GM23338 (cell line): ENCODE results near the gene HLA-DMA. TPM values are rescaled to one million over a fixed set of nuclear protein-coding genes. Genes with fewer than 3 reads are reported as not detected.

Source experiments
- ATAC-seq: fragments of 200-7000 bp; cut with Tn5 transposase; 3 replicates; pipeline ENCODE4 v1.9.1; 2020
- DNase-seq: peaks from one replicate; pipeline ENCODE4 v3.0.0-alpha.2; 2015; ENCODE audit warnings: low spot score
- H2AFZ ChIP-seq: fragments of 200-600 bp; sonication (generic); 2 replicates; pipeline ENCODE4 v1.8.0; 2016; ENCODE audit warnings: antibody characterized with exemption, mild to moderate bottlenecking, moderate library complexity
- H3F3A ChIP-seq: fragments of 200-600 bp; sonication (generic); replicated peaks from 2 replicates; pipeline ENCODE4 v1.8.0; 2017; ENCODE audit warnings: antibody characterized with exemption, mixed run types, low read depth
- H3K27ac ChIP-seq: fragments of 200-600 bp; sonication (generic); 2 replicates; pipeline ENCODE4 v1.6.1; 2016; ENCODE audit warnings: low read depth
- H3K27me3 ChIP-seq: fragments of 200-600 bp; sonication (generic); 2 replicates; pipeline ENCODE4 v1.8.0; 2016; ENCODE audit warnings: mild to moderate bottlenecking, mixed run types, moderate library complexity; ENCODE audit not compliant: insufficient read depth
- H3K36me3 ChIP-seq: fragments of 200-600 bp; sonication (generic); 2 replicates; pipeline ENCODE4 v1.8.0; 2016; ENCODE audit warnings: mild to moderate bottlenecking; ENCODE audit not compliant: insufficient read depth
- H3K4me1 ChIP-seq: fragments of 200-600 bp; sonication (generic); 2 replicates; pipeline ENCODE4 v1.8.0; 2016; ENCODE audit warnings: mild to moderate bottlenecking, moderate library complexity; ENCODE audit not compliant: insufficient read depth
- H3K4me2 ChIP-seq: fragments of 200-600 bp; sonication (generic); 2 replicates; pipeline ENCODE4 v1.7.1; 2017; ENCODE audit warnings: mixed run types
- H3K4me3 ChIP-seq: fragments of 200-600 bp; sonication (generic); 2 replicates; pipeline ENCODE4 v1.6.1; 2016; ENCODE audit warnings: mixed run types
- H3K79me2 ChIP-seq: fragments of 200-600 bp; sonication (generic); replicated peaks from 2 replicates; pipeline ENCODE4 v1.8.0; 2017; ENCODE audit warnings: mild to moderate bottlenecking; ENCODE audit not compliant: insufficient read depth
- H3K9me2 ChIP-seq: fragments of 200-600 bp; sonication (generic); 2 replicates; pipeline ENCODE4 v1.8.0; 2017; ENCODE audit not compliant: insufficient read depth
- H4K20me1 ChIP-seq: fragments of 200-600 bp; sonication (generic); replicated peaks from 2 replicates; pipeline ENCODE4 v1.8.0; 2017; ENCODE audit warnings: mild to moderate bottlenecking; ENCODE audit not compliant: insufficient read depth
- H3K27ac Mint-ChIP-seq: 2 replicates; pipeline ENCODE4 v1.8.0; 2020; ENCODE audit warnings: inconsistent platforms, mild to moderate bottlenecking, moderate library complexity, mixed read lengths
- H3K27me3 Mint-ChIP-seq: 3 replicates; pipeline ENCODE4 v1.8.0; 2022; ENCODE audit warnings: low read depth, mild to moderate bottlenecking, moderate library complexity, mixed read lengths, inconsistent platforms; ENCODE audit not compliant: insufficient read depth, poor library complexity
- H3K36me3 Mint-ChIP-seq: 3 replicates; pipeline ENCODE4 v1.8.0; 2021; ENCODE audit warnings: low read depth, mild to moderate bottlenecking, inconsistent platforms, moderate library complexity, mixed read lengths
- H3K4me1 Mint-ChIP-seq: 3 replicates; pipeline ENCODE4 v1.8.0; 2020; ENCODE audit warnings: mild to moderate bottlenecking, inconsistent platforms, mixed read lengths
- H3K4me3 Mint-ChIP-seq: 3 replicates; pipeline ENCODE4 v1.8.0; 2021; ENCODE audit warnings: moderate library complexity, mild to moderate bottlenecking, inconsistent platforms, mixed read lengths
- H3K9me3 Mint-ChIP-seq: 3 replicates; pipeline ENCODE4 v1.8.0; 2020; ENCODE audit warnings: moderate library complexity, mild to moderate bottlenecking, inconsistent platforms, mixed read lengths
- EZH2phosphoT487 ChIP-seq: fragments of 200-600 bp; sonication (generic); IDR thresholded peaks from one replicate; pipeline ENCODE4 v1.8.1; 2018; ENCODE audit warnings: antibody characterized with exemption; ENCODE audit not compliant: unreplicated experiment
- JUNB ChIP-seq: IDR thresholded peaks from one replicate; pipeline ENCODE4 v1.6.1; 2016; ENCODE audit warnings: antibody characterized with exemption; ENCODE audit not compliant: unreplicated experiment
- NANOG ChIP-seq: IDR thresholded peaks from 2 replicates; pipeline ENCODE4 v1.6.1; 2016; ENCODE audit warnings: antibody characterized with exemption, borderline replicate concordance
- POLR2AphosphoS5 ChIP-seq: IDR thresholded peaks from 2 replicates; pipeline ENCODE4 v1.6.1; 2016; ENCODE audit warnings: antibody characterized with exemption, low read depth
- ZNF114 ChIP-seq: fragments of 250-450 bp; sonication (Bioruptor Pico); IDR thresholded peaks from 2 replicates; pipeline ENCODE4 v1.5.0; 2020; ENCODE audit warnings: mild to moderate bottlenecking, moderate library complexity
- ZNF331 ChIP-seq: fragments of 250-450 bp; sonication (Bioruptor Pico); IDR thresholded peaks from 2 replicates; pipeline ENCODE4 v1.5.0; 2020; ENCODE audit warnings: low read depth, mild to moderate bottlenecking, moderate library complexity
- polyA plus RNA-seq: library from polyadenylated mRNA; unstranded; fragments of >200 nt; fragmentation: Nextera tagmentation; extraction: Ambion mirVana; gene quantifications from 2 replicates; pipeline ENCODE4 v1.2.1, GENCODE V29; 2016
- total RNA-seq: library from RNA; depleted of rRNA; stranded (reverse); fragments of >200 nt; shearing (Covaris generic); gene quantifications from 2 replicates; pipeline ENCODE4 v1.2.3, GENCODE V29; 2014
- TF ChIP-seq, protein P1 (sequence below): IDR thresholded peaks from 2 replicates; pipeline ENCODE4 v1.6.1; 2016; ENCODE audit warnings: antibody characterized with exemption
- TF ChIP-seq, protein P2 (sequence below), 2 experiments: fragments of 200-600 bp in 1 of 2; sonication (generic) in 1 of 2; conservative IDR thresholded peaks; 2 replicates each; pipeline versions ENCODE4 v1.5.1 to v1.6.1; 2016 to 2017; ENCODE audit warnings: antibody characterized with exemption in 2 of 2, low read depth in 2 of 2, mild to moderate bottlenecking in 2 of 2, moderate library complexity in 1 of 2

The HLA-DMA gene
- total and polyA plus RNA-seq, 2 experiments from 2014 or later, result 5.2 to 6.2 TPM

DNA sequence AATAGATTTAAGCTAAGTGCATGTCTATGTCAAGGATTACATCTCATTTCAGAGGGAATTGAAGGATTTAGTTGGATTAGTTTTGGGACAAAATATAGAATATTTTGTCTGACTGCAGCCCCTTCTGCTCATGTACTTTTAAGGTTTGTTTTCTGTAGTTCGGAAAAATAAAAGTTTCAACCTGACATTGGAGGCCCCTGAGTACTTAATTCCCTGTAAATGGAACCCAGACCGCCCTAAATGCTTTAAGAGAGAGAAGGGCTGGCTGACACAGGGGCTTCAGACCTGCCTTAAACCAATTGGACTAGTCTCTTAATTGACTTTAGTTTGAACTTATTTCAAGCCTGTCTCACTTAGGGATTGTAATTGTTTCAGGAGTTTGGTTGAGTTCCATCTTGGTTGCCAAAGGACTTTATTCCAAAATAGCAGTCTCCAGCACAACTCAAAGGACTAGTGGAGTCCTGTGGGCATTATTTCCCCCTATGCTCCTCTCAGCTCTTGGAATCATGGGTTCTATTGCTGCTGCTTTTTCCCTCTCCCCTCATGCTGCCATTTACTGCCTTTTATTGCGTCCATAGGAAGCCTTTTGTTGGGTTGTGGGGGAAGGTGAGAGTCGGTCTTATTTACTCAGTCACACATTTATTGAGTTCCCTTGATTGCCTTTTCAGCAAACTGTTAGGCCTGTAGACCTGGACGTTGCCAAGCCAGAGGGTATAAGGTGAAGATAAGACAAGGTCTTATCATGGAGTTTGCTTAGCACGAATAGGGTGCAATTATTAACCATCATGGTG is 30.0 kb upstream of the HLA-DMA start:
- peaks cover 68% of the 10 kb centered on the region for H3F3A ChIP-seq
- H3K4me3 ChIP-seq, result no peak overlapping the region
- peak; percentile 6; the same call in 2 of the 3 replicates for ATAC-seq
- 0 out of 2 replicates have a peak, but pooled peaks have one; percentile 14 for TF ChIP-seq POLR2AphosphoS5
- no peak for TF ChIP-seq ZNF331 (CRISPR knock-in tag)
- Mint-ChIP-seq H3K27ac (peak overlapping the region; percentile 24; the same call in 1 of the 2 replicates), H3K27me3 (peaks cover 28% of the 10 kb centered on the region), H3K36me3 (peaks cover 44% of the 10 kb centered on the region), H3K4me3 (no peak overlapping the region; the same call in 2 of the 3 replicates), H3K4me1 (peaks cover 37% of the 10 kb centered on the region), H3K9me3 (no peaks in the 10 kb centered on the region; the same call in 2 of the 3 replicates)
- H3K4me2 ChIP-seq, result no peak overlapping the region
- H3K27ac ChIP-seq, result peak overlapping the region; percentile 76; the same call in 1 of the 2 replicates
- no peaks in the 10 kb centered on the region for H3K9me2 ChIP-seq
- no peak for DNase-seq
- H3K36me3 ChIP-seq, result peaks cover 31% of the 10 kb centered on the region
- H3K27me3 ChIP-seq, result no peaks in the 10 kb centered on the region
- peaks cover 43% of the 10 kb centered on the region for H4K20me1 ChIP-seq
- H3K79me2 ChIP-seq, result peaks cover 14% of the 10 kb centered on the region
- H3K4me1 ChIP-seq, result peaks cover 7% of the 10 kb centered on the region; the same call in 1 of the 2 replicates
- no peak overlapping the region for H2AFZ ChIP-seq

DNA sequence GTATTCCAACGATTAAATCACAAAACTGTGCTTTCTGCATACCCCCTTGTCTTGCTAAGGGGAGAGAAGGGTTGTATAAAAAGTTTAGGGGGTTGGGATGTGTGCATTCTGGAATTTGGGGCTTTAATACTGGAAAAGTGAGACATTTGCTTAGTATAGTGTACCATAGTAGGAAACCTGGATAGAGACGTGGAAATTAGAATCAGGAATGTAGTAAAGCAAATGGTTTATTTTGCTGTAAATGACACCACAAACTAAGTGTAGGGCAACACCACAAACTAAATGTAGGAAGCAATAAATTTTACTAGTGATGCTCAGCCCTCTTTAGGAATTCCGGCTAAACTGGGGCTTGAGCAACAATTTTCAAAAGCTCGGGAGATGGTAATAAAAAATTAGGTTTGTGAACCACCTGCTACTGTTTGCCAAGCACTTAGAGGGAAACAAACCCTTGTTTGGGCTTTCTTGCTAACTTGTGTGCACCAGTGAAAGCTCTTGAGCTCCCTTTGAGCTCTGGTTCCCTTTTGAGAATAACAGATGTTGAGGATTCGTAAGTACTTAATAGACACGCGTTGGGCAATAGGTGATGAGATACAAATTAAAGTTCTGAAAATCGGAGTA is 29.3 kb upstream of the HLA-DMA start:
- no peaks in the 10 kb centered on the region for H3K9me2 ChIP-seq
- no peak overlapping the region for H3K4me3 ChIP-seq
- H3K36me3 ChIP-seq, result peaks cover 38% of the 10 kb centered on the region
- Mint-ChIP-seq H3K27me3 (peaks cover 32% of the 10 kb centered on the region), H3K4me3 (no peak overlapping the region), H3K36me3 (peaks cover 51% of the 10 kb centered on the region), H3K4me1 (peaks cover 41% of the 10 kb centered on the region), H3K9me3 (no peaks in the 10 kb centered on the region; the same call in 2 of the 3 replicates), H3K27ac (no peak overlapping the region)
- no peak overlapping the region for H2AFZ ChIP-seq
- H3K79me2 ChIP-seq, result peaks cover 21% of the 10 kb centered on the region
- ATAC-seq, result no peak; the same call in 2 of the 3 replicates
- H3K27me3 ChIP-seq, result no peaks in the 10 kb centered on the region
- no peak overlapping the region for H3K4me2 ChIP-seq
- peaks cover 5% of the 10 kb centered on the region; the same call in 1 of the 2 replicates for H3K4me1 ChIP-seq
- peak overlapping the region; percentile 76; the same call in 1 of the 2 replicates for H3K27ac ChIP-seq
- DNase-seq, result no peak
- H4K20me1 ChIP-seq, result peaks cover 50% of the 10 kb centered on the region
- H3F3A ChIP-seq, result peaks cover 75% of the 10 kb centered on the region
- TF ChIP-seq, protein P1, sequence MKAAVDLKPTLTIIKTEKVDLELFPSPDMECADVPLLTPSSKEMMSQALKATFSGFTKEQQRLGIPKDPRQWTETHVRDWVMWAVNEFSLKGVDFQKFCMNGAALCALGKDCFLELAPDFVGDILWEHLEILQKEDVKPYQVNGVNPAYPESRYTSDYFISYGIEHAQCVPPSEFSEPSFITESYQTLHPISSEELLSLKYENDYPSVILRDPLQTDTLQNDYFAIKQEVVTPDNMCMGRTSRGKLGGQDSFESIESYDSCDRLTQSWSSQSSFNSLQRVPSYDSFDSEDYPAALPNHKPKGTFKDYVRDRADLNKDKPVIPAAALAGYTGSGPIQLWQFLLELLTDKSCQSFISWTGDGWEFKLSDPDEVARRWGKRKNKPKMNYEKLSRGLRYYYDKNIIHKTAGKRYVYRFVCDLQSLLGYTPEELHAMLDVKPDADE, result no peak
- TF ChIP-seq POLR2AphosphoS5, result peak; percentile 15; the same call in 1 of the 2 replicates

DNA sequence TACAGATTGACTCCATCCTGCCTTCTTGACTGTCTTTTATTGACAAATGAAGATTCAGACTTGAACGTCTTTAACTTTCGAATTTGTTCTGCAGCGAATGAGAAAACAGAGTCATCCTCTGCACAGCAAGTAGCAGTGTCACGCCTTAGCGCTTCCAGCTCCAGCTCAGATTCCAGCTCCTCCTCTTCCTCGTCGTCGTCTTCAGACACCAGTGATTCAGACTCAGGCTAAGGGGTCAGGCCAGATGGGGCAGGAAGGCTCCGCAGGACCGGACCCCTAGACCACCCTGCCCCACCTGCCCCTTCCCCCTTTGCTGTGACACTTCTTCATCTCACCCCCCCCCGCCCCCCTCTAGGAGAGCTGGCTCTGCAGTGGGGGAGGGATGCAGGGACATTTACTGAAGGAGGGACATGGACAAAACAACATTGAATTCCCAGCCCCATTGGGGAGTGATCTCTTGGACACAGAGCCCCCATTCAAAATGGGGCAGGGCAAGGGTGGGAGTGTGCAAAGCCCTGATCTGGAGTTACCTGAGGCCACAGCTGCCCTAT is 27.7 kb upstream of the HLA-DMA start:
- H3K36me3 Mint-ChIP-seq, result peaks cover 67% of the 10 kb centered on the region
- H3F3A ChIP-seq, result peaks cover 91% of the 10 kb centered on the region
- no peak overlapping the region for H3K4me2 ChIP-seq
- H3K9me2 ChIP-seq, result no peaks in the 10 kb centered on the region
- H3K9me3 Mint-ChIP-seq, result no peaks in the 10 kb centered on the region; the same call in 2 of the 3 replicates
- peaks cover 15% of the 10 kb centered on the region; the same call in 1 of the 2 replicates for H3K4me1 ChIP-seq
- no peak overlapping the region for H3K27ac Mint-ChIP-seq
- H3K27ac ChIP-seq, result peak overlapping the region; percentile 70; the same call in 1 of the 2 replicates
- peaks cover 66% of the 10 kb centered on the region for H4K20me1 ChIP-seq
- no peaks in the 10 kb centered on the region for H3K27me3 ChIP-seq
- peaks cover 54% of the 10 kb centered on the region for H3K36me3 ChIP-seq
- peaks cover 36% of the 10 kb centered on the region for H3K27me3 Mint-ChIP-seq
- H3K4me1 Mint-ChIP-seq, result peaks cover 56% of the 10 kb centered on the region
- H3K4me3 Mint-ChIP-seq, result no peak overlapping the region
- no peak for ATAC-seq
- DNase-seq, result no peak
- H3K79me2 ChIP-seq, result peaks cover 37% of the 10 kb centered on the region
- H2AFZ ChIP-seq, result no peak overlapping the region
- no peak overlapping the region for H3K4me3 ChIP-seq
- TF ChIP-seq, protein P2, sequence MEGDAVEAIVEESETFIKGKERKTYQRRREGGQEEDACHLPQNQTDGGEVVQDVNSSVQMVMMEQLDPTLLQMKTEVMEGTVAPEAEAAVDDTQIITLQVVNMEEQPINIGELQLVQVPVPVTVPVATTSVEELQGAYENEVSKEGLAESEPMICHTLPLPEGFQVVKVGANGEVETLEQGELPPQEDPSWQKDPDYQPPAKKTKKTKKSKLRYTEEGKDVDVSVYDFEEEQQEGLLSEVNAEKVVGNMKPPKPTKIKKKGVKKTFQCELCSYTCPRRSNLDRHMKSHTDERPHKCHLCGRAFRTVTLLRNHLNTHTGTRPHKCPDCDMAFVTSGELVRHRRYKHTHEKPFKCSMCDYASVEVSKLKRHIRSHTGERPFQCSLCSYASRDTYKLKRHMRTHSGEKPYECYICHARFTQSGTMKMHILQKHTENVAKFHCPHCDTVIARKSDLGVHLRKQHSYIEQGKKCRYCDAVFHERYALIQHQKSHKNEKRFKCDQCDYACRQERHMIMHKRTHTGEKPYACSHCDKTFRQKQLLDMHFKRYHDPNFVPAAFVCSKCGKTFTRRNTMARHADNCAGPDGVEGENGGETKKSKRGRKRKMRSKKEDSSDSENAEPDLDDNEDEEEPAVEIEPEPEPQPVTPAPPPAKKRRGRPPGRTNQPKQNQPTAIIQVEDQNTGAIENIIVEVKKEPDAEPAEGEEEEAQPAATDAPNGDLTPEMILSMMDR (conservative IDR thresholded peaks at IDR 0.05; ENCODE audit: low read depth in 2 of 2), result no peak
- TF ChIP-seq, protein P1, result no peak
- TF ChIP-seq JUNB (no peak), EZH2phosphoT487 (no peak), ZNF114 (no peak), POLR2AphosphoS5 (no peak), NANOG (no peak)
